K562 (cell line): ENCODE data around the gene MRPL40. TPM values are rescaled to one million over a fixed set of nuclear protein-coding genes. Genes with fewer than 3 reads are reported as not detected.

ENCODE experiments used
- ARID1B ChIP-seq: fragments of 450-650 bp; IDR thresholded peaks from 2 replicates; pipeline ENCODE4 v1.6.1; 2016; ENCODE audit warnings: antibody characterized with exemption, mild to moderate bottlenecking, inconsistent platforms
- ARID3B ChIP-seq: fragments of 250-450 bp; sonication (Bioruptor Pico); IDR thresholded peaks from 2 replicates; pipeline ENCODE4 v1.4.0; 2020; ENCODE audit warnings: borderline replicate concordance
- ATF1 ChIP-seq, 2 experiments: fragments of 450-650 bp in 1 of 2; IDR thresholded peaks; 2 replicates each; pipeline ENCODE4 v1.6.1; 2016; ENCODE audit warnings: missing compliant biosample characterization in 1 of 2, missing genetic modification characterization in 1 of 2
- DIDO1 ChIP-seq: fragments of 450-650 bp; IDR thresholded peaks from 2 replicates; pipeline ENCODE4 v1.6.1; 2016; ENCODE audit warnings: low read depth, missing biosample characterization, missing genetic modification characterization
- ELF2 ChIP-seq: fragments of 250-450 bp; sonication (Bioruptor Pico); IDR thresholded peaks from 2 replicates; pipeline ENCODE4 v1.5.0; 2021; ENCODE audit warnings: mild to moderate bottlenecking
- GTF3C2 ChIP-seq: IDR thresholded peaks from 3 replicates; pipeline ENCODE4 v1.6.1; 2011; ENCODE audit warnings: borderline replicate concordance, mild to moderate bottlenecking, moderate library complexity; ENCODE audit not compliant: insufficient read length; ENCODE audit errors: extremely low read depth
- HNRNPLL ChIP-seq: fragments of 200-400 bp; formaldehyde crosslinking; IDR thresholded peaks from 2 replicates; pipeline ENCODE4 v1.6.1; 2017; ENCODE audit warnings: low read length, low read depth, mild to moderate bottlenecking; ENCODE audit not compliant: poor library complexity, severe bottlenecking
- IRF1 ChIP-seq: sonication (generic); formaldehyde crosslinking; IDR thresholded peaks from 2 replicates; pipeline ENCODE4 v1.8.0; 2022; ENCODE audit warnings: missing genetic modification reagents, mild to moderate bottlenecking, borderline replicate concordance
- NCOA1 ChIP-seq: fragments of 450-650 bp; IDR thresholded peaks from 2 replicates; pipeline ENCODE4 v1.6.1; 2016; ENCODE audit warnings: low read depth
- PRMT5 ChIP-seq: sonication (generic); formaldehyde crosslinking; IDR thresholded peaks from 2 replicates; pipeline ENCODE4 v1.5.0; 2020; ENCODE audit warnings: missing genetic modification reagents
- RBFOX2 ChIP-seq: fragments of 200-400 bp; formaldehyde crosslinking; IDR thresholded peaks from 2 replicates; pipeline ENCODE4 v1.6.1; 2017; ENCODE audit warnings: low read depth, mild to moderate bottlenecking, low read length, moderate library complexity
- RHOXF2B ChIP-seq: fragments of 250-450 bp; sonication (Bioruptor Pico); conservative IDR thresholded peaks from 2 replicates; pipeline ENCODE4 v1.5.1; 2021
- RNF2 ChIP-seq: sonication (generic); IDR thresholded peaks from 2 replicates; pipeline ENCODE4 v1.6.1; 2016
- TGIF2 ChIP-seq: sonication (generic); formaldehyde crosslinking; IDR thresholded peaks from 2 replicates; pipeline ENCODE4 v1.8.1; 2022; ENCODE audit warnings: mild to moderate bottlenecking, missing genetic modification reagents, moderate library complexity
- THAP12 ChIP-seq: fragments of 250-450 bp; sonication (Bioruptor Pico); IDR thresholded peaks from 2 replicates; pipeline ENCODE4 v1.9.0; 2021; ENCODE audit warnings: mild to moderate bottlenecking, inconsistent platforms
- ZBTB7A ChIP-seq: IDR thresholded peaks from 2 replicates; pipeline ENCODE4 v1.6.1; 2011; ENCODE audit warnings: low read depth, mild to moderate bottlenecking, low read length, moderate library complexity, borderline replicate concordance; ENCODE audit not compliant: control insufficient read depth
- ZFP1 ChIP-seq: fragments of 450-650 bp; formaldehyde crosslinking; IDR thresholded peaks from 2 replicates; pipeline ENCODE4 v1.4.0; 2020; ENCODE audit warnings: mild to moderate bottlenecking, mixed read lengths
- ZNF143 ChIP-seq: sonication (generic); formaldehyde crosslinking; IDR thresholded peaks from 2 replicates; pipeline ENCODE4 v1.9.0; 2022; ENCODE audit warnings: mild to moderate bottlenecking, missing genetic modification reagents
- ZNF217 ChIP-seq: sonication (generic); formaldehyde crosslinking; IDR thresholded peaks from 2 replicates; pipeline ENCODE4 v1.8.0; 2022; ENCODE audit warnings: mild to moderate bottlenecking, missing genetic modification reagents
- ZNF232 ChIP-seq: sonication (generic); formaldehyde crosslinking; IDR thresholded peaks from 2 replicates; pipeline ENCODE4 v1.8.0; 2022; ENCODE audit warnings: mild to moderate bottlenecking, missing genetic modification reagents
- polyA plus RNA-seq, 8 experiments: library from polyadenylated mRNA; depleted of rRNA in 4 of 8; stranded (reverse) in 5 of 8; unstranded in 3 of 8; fragments of >200 nt; fragmentation: Nextera tagmentation in 2 of 8; fragmentation: Illumina TruSeq in 1 of 8; extraction: Ambion mirVana in 2 of 8; extraction: Trizol in 1 of 8; gene quantifications; 2 replicates each; pipeline versions ENCODE4 v1.2.1 to v1.2.3, GENCODE V29; 2011 to 2014; ENCODE audit warnings: inconsistent platforms in 1 of 8, missing spikeins in 1 of 8
- total RNA-seq, 7 experiments: library from RNA; depleted of rRNA in 6 of 7; stranded (reverse); fragments of >200 nt in 6 of 7; fragmentation: Illumina TruSeq in 2 of 7; extraction: Trizol in 2 of 7; gene quantifications; 2 replicates each; pipeline versions ENCODE4 v1.2.1 to v1.2.3, GENCODE V29; 2011 to 2021; ENCODE audit warnings: low replicate concordance in 1 of 7

MRPL40 gene
- total and polyA plus RNA-seq, 9 of the 15 experiments (the other 6 are each of a cell fraction or from before 2014, with no cell fraction given), result 132 to 652 (median 208) TPM

GRCh38 chr22:19407649-19408606, 24.4 kb upstream of the MRPL40 start (continued):
- no peak for TF ChIP-seq IRF1 (CRISPR knock-in tag)
- TF ChIP-seq GTF3C2, result no peak
- TF ChIP-seq RHOXF2B (CRISPR knock-in tag), result no peak
- TF ChIP-seq ZFP1 (CRISPR knock-in tag), result no peak
- no peak for TF ChIP-seq ARID3B (CRISPR knock-in tag)
- TF ChIP-seq ZBTB7A, result no peak
- no peak for TF ChIP-seq RBFOX2
- TF ChIP-seq PRMT5, result no peak
- TF ChIP-seq ZNF232 (CRISPR knock-in tag), result no peak
- no peak for TF ChIP-seq ZNF143
- TF ChIP-seq THAP12, result peak; percentile 68
- TF ChIP-seq ATF1 (CRISPR knock-in tag; IDR thresholded peaks at IDR 0.05), result no peak
- TF ChIP-seq ATF1 (tag; IDR thresholded peaks at IDR 0.05), result 0 out of 2 replicates have a peak, but pooled peaks have one; percentile 33
- no peak for TF ChIP-seq ELF2
- peak; percentile 81; the same call in 1 of the 2 replicates for TF ChIP-seq RNF2
- no peak for TF ChIP-seq TGIF2 (CRISPR knock-in tag)
- no peak for TF ChIP-seq DIDO1 (tag)
- TF ChIP-seq NCOA1, result peak; percentile 47; the same call in 1 of the 2 replicates
- TF ChIP-seq ZNF217 (CRISPR knock-in tag), result no peak
- peak; percentile 95 for TF ChIP-seq ARID1B
- no peak for TF ChIP-seq HNRNPLL
